ENCODE measurements around the gene MLXIP. TPM values are rescaled to one million over a fixed set of nuclear protein-coding genes. Genes with fewer than 3 reads are reported as not detected.

MLXIP gene
- polyA plus RNA-seq, 1 donor from 2014 or later = 9.2 TPM

DNA sequence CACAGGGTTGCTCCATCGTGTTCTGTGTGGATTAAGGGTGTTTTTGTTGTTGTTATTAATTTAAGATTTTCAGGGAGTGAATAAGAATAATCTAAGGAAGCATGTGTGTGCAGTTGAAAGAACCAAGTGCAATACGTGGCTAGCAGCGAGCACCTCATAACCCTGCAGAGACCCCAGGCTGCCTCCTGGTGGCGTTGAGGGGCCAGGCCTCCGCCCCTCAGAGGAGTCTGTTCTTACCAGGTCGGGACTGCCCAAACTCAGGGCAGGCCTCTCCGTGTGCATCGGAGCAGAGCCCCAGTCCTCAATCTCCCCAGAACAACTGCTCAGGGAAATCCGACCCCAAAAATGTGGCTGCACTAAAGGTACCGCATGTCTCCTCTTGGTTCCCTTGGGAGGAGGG, 58.7 kb downstream of the MLXIP start:
- H3K4me2 ChIP-seq (ENCODE audit: low read length) = no peak overlapping the region
- H3K4me3 ChIP-seq (ENCODE audit: low read length) = no peak overlapping the region
- no peak for TF ChIP-seq MXI1 (conservative IDR thresholded peaks at IDR 0.05; ENCODE audit: poor library complexity, severe bottlenecking)
- no peak for TF ChIP-seq POLR2AphosphoS5 (IDR thresholded peaks at IDR 0.05)
- TF ChIP-seq, protein P1, sequence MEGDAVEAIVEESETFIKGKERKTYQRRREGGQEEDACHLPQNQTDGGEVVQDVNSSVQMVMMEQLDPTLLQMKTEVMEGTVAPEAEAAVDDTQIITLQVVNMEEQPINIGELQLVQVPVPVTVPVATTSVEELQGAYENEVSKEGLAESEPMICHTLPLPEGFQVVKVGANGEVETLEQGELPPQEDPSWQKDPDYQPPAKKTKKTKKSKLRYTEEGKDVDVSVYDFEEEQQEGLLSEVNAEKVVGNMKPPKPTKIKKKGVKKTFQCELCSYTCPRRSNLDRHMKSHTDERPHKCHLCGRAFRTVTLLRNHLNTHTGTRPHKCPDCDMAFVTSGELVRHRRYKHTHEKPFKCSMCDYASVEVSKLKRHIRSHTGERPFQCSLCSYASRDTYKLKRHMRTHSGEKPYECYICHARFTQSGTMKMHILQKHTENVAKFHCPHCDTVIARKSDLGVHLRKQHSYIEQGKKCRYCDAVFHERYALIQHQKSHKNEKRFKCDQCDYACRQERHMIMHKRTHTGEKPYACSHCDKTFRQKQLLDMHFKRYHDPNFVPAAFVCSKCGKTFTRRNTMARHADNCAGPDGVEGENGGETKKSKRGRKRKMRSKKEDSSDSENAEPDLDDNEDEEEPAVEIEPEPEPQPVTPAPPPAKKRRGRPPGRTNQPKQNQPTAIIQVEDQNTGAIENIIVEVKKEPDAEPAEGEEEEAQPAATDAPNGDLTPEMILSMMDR (IDR thresholded peaks at IDR 0.05; ENCODE audit: poor library complexity, severe bottlenecking) = no peak
- TF ChIP-seq EP300 (conservative IDR thresholded peaks at IDR 0.05; ENCODE audit: poor library complexity, severe bottlenecking) = no peak
- no peak for TF ChIP-seq TAF1 (IDR thresholded peaks at IDR 0.05; ENCODE audit: low read depth)
- TF ChIP-seq RAD21 (conservative IDR thresholded peaks at IDR 0.05) = no peak
- TF ChIP-seq EZH2 (IDR thresholded peaks at IDR 0.05; ENCODE audit: borderline replicate concordance, insufficient read depth, low read length, poor library complexity, severe bottlenecking) = no peak
- TF ChIP-seq, protein P2, sequence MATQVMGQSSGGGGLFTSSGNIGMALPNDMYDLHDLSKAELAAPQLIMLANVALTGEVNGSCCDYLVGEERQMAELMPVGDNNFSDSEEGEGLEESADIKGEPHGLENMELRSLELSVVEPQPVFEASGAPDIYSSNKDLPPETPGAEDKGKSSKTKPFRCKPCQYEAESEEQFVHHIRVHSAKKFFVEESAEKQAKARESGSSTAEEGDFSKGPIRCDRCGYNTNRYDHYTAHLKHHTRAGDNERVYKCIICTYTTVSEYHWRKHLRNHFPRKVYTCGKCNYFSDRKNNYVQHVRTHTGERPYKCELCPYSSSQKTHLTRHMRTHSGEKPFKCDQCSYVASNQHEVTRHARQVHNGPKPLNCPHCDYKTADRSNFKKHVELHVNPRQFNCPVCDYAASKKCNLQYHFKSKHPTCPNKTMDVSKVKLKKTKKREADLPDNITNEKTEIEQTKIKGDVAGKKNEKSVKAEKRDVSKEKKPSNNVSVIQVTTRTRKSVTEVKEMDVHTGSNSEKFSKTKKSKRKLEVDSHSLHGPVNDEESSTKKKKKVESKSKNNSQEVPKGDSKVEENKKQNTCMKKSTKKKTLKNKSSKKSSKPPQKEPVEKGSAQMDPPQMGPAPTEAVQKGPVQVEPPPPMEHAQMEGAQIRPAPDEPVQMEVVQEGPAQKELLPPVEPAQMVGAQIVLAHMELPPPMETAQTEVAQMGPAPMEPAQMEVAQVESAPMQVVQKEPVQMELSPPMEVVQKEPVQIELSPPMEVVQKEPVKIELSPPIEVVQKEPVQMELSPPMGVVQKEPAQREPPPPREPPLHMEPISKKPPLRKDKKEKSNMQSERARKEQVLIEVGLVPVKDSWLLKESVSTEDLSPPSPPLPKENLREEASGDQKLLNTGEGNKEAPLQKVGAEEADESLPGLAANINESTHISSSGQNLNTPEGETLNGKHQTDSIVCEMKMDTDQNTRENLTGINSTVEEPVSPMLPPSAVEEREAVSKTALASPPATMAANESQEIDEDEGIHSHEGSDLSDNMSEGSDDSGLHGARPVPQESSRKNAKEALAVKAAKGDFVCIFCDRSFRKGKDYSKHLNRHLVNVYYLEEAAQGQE (IDR thresholded peaks at IDR 0.05; ENCODE audit: borderline replicate concordance) = no peak
- no peak for TF ChIP-seq SMC3 (conservative IDR thresholded peaks at IDR 0.05; ENCODE audit: poor library complexity)

GRCh38 chr12:122137681-122138080, 59.1 kb downstream of the MLXIP start:
- H3K9me2 ChIP-seq (ENCODE audit: insufficient read depth, low read length) = no peaks in the 10 kb centered on the region
- TF ChIP-seq, protein P2 (IDR thresholded peaks at IDR 0.05; ENCODE audit: borderline replicate concordance) = no peak
- no peak for TF ChIP-seq RAD21 (conservative IDR thresholded peaks at IDR 0.05)
- TF ChIP-seq EP300 (conservative IDR thresholded peaks at IDR 0.05; ENCODE audit: poor library complexity, severe bottlenecking) = no peak
- TF ChIP-seq, protein P1 (IDR thresholded peaks at IDR 0.05; ENCODE audit: poor library complexity, severe bottlenecking) = no peak
- TF ChIP-seq POLR2AphosphoS5 (IDR thresholded peaks at IDR 0.05) = no peak
- TF ChIP-seq TAF1 (IDR thresholded peaks at IDR 0.05; ENCODE audit: low read depth) = no peak
- TF ChIP-seq MXI1 (conservative IDR thresholded peaks at IDR 0.05; ENCODE audit: poor library complexity, severe bottlenecking) = no peak
- no peak for TF ChIP-seq EZH2 (IDR thresholded peaks at IDR 0.05; ENCODE audit: borderline replicate concordance, insufficient read depth, low read length, poor library complexity, severe bottlenecking)
- no peak for TF ChIP-seq SMC3 (conservative IDR thresholded peaks at IDR 0.05; ENCODE audit: poor library complexity)
- H3K4me3 ChIP-seq (ENCODE audit: low read length) = no peak overlapping the region
- H3K27ac ChIP-seq (ENCODE audit: low read length) = no peak overlapping the region
- H3K36me3 ChIP-seq (ENCODE audit: insufficient read depth, low read length) = peaks cover 4% of the 10 kb centered on the region
- H3K4me2 ChIP-seq (ENCODE audit: low read length) = no peak overlapping the region
- H3K9me3 ChIP-seq (ENCODE audit: low read length) = no peaks in the 10 kb centered on the region
- no peak overlapping the region for H2AFZ ChIP-seq (ENCODE audit: low read depth, low read length)
- H3F3A ChIP-seq (ENCODE audit: insufficient read depth, low read length, poor library complexity, severe bottlenecking) = no peaks in the 10 kb centered on the region
- H3K9ac ChIP-seq (ENCODE audit: low read length) = no peak overlapping the region
- H3K79me2 ChIP-seq (replicated peaks; ENCODE audit: insufficient read depth, low read length) = no peaks in the 10 kb centered on the region
- no peaks in the 10 kb centered on the region for H3K27me3 ChIP-seq (ENCODE audit: insufficient read depth, low read depth, low read length)
- no peaks in the 10 kb centered on the region for H4K20me1 ChIP-seq (ENCODE audit: insufficient read depth)

More for the DNA sequence above, 58.7 kb downstream of the MLXIP start:
- no peaks in the 10 kb centered on the region for H3K79me2 ChIP-seq (replicated peaks; ENCODE audit: insufficient read depth, low read length)
- H3K27me3 ChIP-seq (ENCODE audit: insufficient read depth, low read depth, low read length) = no peaks in the 10 kb centered on the region
- H3K9me2 ChIP-seq (ENCODE audit: insufficient read depth, low read length) = no peaks in the 10 kb centered on the region
- no peak overlapping the region for H3K27ac ChIP-seq (ENCODE audit: low read length)
- H2AFZ ChIP-seq (ENCODE audit: low read depth, low read length) = no peak overlapping the region
- no peaks in the 10 kb centered on the region for H4K20me1 ChIP-seq (ENCODE audit: insufficient read depth)
- H3K9ac ChIP-seq (ENCODE audit: low read length) = no peak overlapping the region
- no peaks in the 10 kb centered on the region for H3F3A ChIP-seq (ENCODE audit: insufficient read depth, low read length, poor library complexity, severe bottlenecking)
- H3K9me3 ChIP-seq (ENCODE audit: low read length) = no peaks in the 10 kb centered on the region
- H3K36me3 ChIP-seq (ENCODE audit: insufficient read depth, low read length) = no peaks in the 10 kb centered on the region

Measured in neural cell (in vitro differentiated cells).